ENCODE results near the gene CLCNKA.

GRCh38 chr1:16017461-16018303 is 4.2 kb upstream of the CLCNKA start, which contains the start of gene HSPB7:
- TF ChIP-seq CTCF (IDR thresholded peaks at IDR 0.05; ENCODE audit: low read depth, low read length) (no peak; the same call in 1 of the 2 replicates), EZH2phosphoT487 (IDR thresholded peaks at IDR 0.05; ENCODE audit: low read depth) (no peak)

All from OCI-LY3 (cell line).